T-cell (primary cell): ENCODE results near the gene ACACA. TPM values are rescaled to one million over a fixed set of nuclear protein-coding genes. Genes with fewer than 3 reads are reported as not detected.

Experiments used
- ATAC-seq, 4 experiments: fragments of 200-7000 bp in 3 of 4; fragments of 150-1000 bp in 1 of 4; cut with Tn5 transposase; replicated peaks in 1 of 4; 1 replicate in 3 of 4; 2 replicates in 1 of 4; pipeline ENCODE4 v1.10.0; 2021; ENCODE audit warnings: moderate library complexity in 3 of 4, mild to moderate bottlenecking in 2 of 4, moderate number of reproducible peaks in 1 of 4
- CTCF ChIA-PET, 2 donors: fragments of 300-600 bp; sonication (Branson Sonifier 250); formaldehyde crosslinking; loops; one replicate each; lab custom pipeline; 2022; ENCODE audit warnings: antibody characterized with exemption in 2 of 2; lab: Charles Lee
- POLR2A ChIA-PET, 2 donors: fragments of 300-600 bp; sonication (Branson Sonifier 250); formaldehyde crosslinking; loops; one replicate each; lab custom pipeline; 2022; ENCODE audit warnings: antibody characterized with exemption in 2 of 2; lab: Charles Lee
- DNase-seq, 35 experiments: peaks; one replicate each; pipeline versions ENCODE4 v3.0.0 to v3.0.0-alpha.2; 2013 to 2023
- H3K27ac ChIP-seq: one replicate; pipeline ENCODE4 v1.5.1; 2013; ENCODE audit warnings: low read length
- H3K27me3 ChIP-seq, 2 experiments: replicated peaks in 1 of 2; 1 replicate in 1 of 2; 2 replicates in 1 of 2; pipeline versions ENCODE4 v1.6.1 to v1.7.0; 2013; ENCODE audit warnings: low read length in 1 of 2, mixed read lengths in 1 of 2; ENCODE audit not compliant: control insufficient read depth in 2 of 2, insufficient read depth in 2 of 2; ENCODE audit errors: extremely low read depth in 1 of 2
- H3K36me3 ChIP-seq, 2 donors: 1 replicate in 1 of 2; 2 replicates in 1 of 2; pipeline versions ENCODE4 v1.6.1 to v1.7.0; 2013; ENCODE audit warnings: low read length in 1 of 2; ENCODE audit not compliant: control insufficient read depth in 2 of 2, insufficient read depth in 1 of 2; ENCODE audit errors: extremely low read depth in 1 of 2
- H3K4me1 ChIP-seq, 2 experiments: 1 replicate in 1 of 2; 2 replicates in 1 of 2; pipeline versions ENCODE4 v1.6.1 to v1.7.0; 2013; ENCODE audit warnings: low read length in 2 of 2, mixed read lengths in 1 of 2; ENCODE audit not compliant: insufficient read depth in 2 of 2, control insufficient read depth in 1 of 2; ENCODE audit errors: extremely low read depth in 1 of 2
- H3K4me3 ChIP-seq, 2 donors: 1 replicate in 1 of 2; 2 replicates in 1 of 2; pipeline versions ENCODE4 v1.5.1 to v1.7.0; 2013; ENCODE audit warnings: mild to moderate bottlenecking in 2 of 2, low read length in 1 of 2, moderate library complexity in 1 of 2; ENCODE audit not compliant: control insufficient read depth in 1 of 2; ENCODE audit errors: extremely low read depth in 1 of 2
- H3K9me3 ChIP-seq: 2 replicates; pipeline ENCODE4 v1.7.0; 2013
- H3K27ac Mint-ChIP-seq, 2 donors: one replicate each; pipeline ENCODE4 v1.8.0; 2020 to 2021; ENCODE audit warnings: mild to moderate bottlenecking in 2 of 2, mixed read lengths in 2 of 2
- H3K27me3 Mint-ChIP-seq, 2 donors: one replicate each; pipeline ENCODE4 v1.8.0; 2021 to 2022; ENCODE audit warnings: mixed read lengths in 2 of 2
- H3K36me3 Mint-ChIP-seq: one replicate; pipeline ENCODE4 v1.8.0; 2021; ENCODE audit warnings: mixed read lengths
- H3K4me1 Mint-ChIP-seq, 3 donors: one replicate each; pipeline ENCODE4 v1.8.0; 2020 to 2022; ENCODE audit warnings: mixed read lengths in 3 of 3, mild to moderate bottlenecking in 1 of 3
- H3K4me3 Mint-ChIP-seq, 3 donors: one replicate each; pipeline ENCODE4 v1.8.0; 2020 to 2022; ENCODE audit warnings: mild to moderate bottlenecking in 3 of 3, mixed read lengths in 3 of 3, moderate library complexity in 3 of 3
- H3K9me3 Mint-ChIP-seq, 3 donors: one replicate each; pipeline ENCODE4 v1.8.0; 2020 to 2022; ENCODE audit warnings: mixed read lengths in 3 of 3
- WGBS: methylation state at CpG from one replicate; pipeline ENCODE4 v1.1.5; 2013; ENCODE audit warnings: missing lambda C conversion rate; ENCODE audit not compliant: insufficient coverage; 5-methylcytosine and 5-hydroxymethylcytosine counted together
- total RNA-seq, 35 experiments: library from RNA in 6 of 35; stranded (reverse) in 6 of 35; fragments of 120-200 nt in 1 of 35; gene quantifications; one replicate each; pipeline versions ENCODE4 v1.2.1 to v1.2.4 and lab custom pipeline; 2013 to 2026

ACACA gene
- total RNA-seq, 5 donors from 2014 or later (not counting 1 experiment from before 2014, with no cell fraction given) = 15.9 to 30.2 (median 18.0) TPM

DNA sequence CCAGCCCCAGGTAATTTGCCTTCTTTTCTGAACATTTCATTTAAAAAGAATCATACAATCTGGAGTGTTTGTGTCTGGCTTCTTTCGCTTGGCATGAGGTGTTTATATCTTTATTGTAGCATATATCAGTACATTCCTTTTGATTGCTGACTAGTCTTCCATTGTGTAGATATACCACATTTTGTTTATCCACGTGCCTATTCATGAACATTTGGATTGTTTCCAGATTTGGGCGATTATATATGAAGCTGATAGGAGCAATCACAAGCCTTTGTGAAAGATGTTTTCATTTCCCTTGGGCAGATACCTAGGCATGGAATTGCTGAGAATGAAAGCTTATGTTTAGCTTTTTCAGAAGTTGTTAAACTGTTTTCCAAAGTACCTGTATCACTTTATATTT is 337.5 kb downstream of the ACACA start:
- CTCF ChIA-PET = no interaction called here

DNA sequence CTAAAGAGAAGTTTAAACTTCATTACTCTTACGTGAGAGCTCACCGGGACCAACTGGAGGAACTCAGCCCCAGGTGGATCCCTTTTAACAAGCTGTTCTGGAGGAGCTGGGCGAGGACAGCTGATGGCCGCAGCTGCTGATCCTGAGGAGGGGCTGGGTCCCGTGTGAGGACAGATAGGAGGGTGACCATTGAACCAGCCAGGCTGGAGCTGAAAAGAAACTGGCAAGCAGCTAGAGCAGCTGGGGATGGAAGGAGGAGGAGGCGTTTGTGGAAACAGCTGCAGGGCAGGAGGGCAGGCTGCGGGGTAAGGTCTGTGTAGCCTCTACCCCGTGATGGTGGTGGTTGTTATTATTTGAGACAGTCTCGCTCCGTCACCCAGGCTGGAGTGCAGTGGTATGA is 338.4 kb downstream of the ACACA start:
- no peak overlapping the region for H3K4me3 ChIP-seq
- Mint-ChIP-seq H3K27me3 (no peaks in the 10 kb centered on the region), H3K27ac (no peak overlapping the region), H3K4me1 (no peaks in the 10 kb centered on the region), H3K36me3 (no peaks in the 10 kb centered on the region), H3K4me3 (no peak overlapping the region), H3K9me3 (no peaks in the 10 kb centered on the region)
- peaks cover 2 to 8% of the 10 kb centered on the region in 2 experiments for H3K27me3 ChIP-seq
- CTCF ChIA-PET = interaction anchor here in 1 of 2 donors (0.6 kb wide), 1 partner anchor 22 kb away, joined by 4 read pairs; no protein-coding TSS in a partner anchor
- no peak overlapping the region for H3K27ac ChIP-seq
- WGBS = 86% methylated on average over 5 of the region's 10 CpGs
- no peaks in the 10 kb centered on the region for H3K4me1 ChIP-seq
- POLR2A ChIA-PET = interaction anchor here in 1 of 2 donors (0.5 kb wide), 1 partner anchor 117 kb away, joined by 13 read pairs; no protein-coding TSS in a partner anchor
- ATAC-seq (no peak), DNase-seq (no peak)
- no peaks in the 10 kb centered on the region for H3K9me3 ChIP-seq
- no peaks in the 10 kb centered on the region for H3K36me3 ChIP-seq

More for the DNA sequence above, 337.5 kb downstream of the ACACA start:
- no peaks in the 10 kb centered on the region for H3K36me3 Mint-ChIP-seq
- no peak overlapping the region for H3K27ac ChIP-seq
- peaks cover 2 to 8% of the 10 kb centered on the region in 2 experiments for H3K27me3 ChIP-seq
- no peaks in the 10 kb centered on the region for H3K4me1 ChIP-seq
- no peaks in the 10 kb centered on the region for H3K27me3 Mint-ChIP-seq
- POLR2A ChIA-PET = no interaction called here
- H3K4me1 Mint-ChIP-seq = no peaks in the 10 kb centered on the region
- no peak overlapping the region for H3K4me3 Mint-ChIP-seq
- H3K27ac Mint-ChIP-seq = no peak overlapping the region
- no peaks in the 10 kb centered on the region for H3K9me3 Mint-ChIP-seq
- no peak overlapping the region for H3K4me3 ChIP-seq
- H3K9me3 ChIP-seq = no peaks in the 10 kb centered on the region
- no peak for DNase-seq
- no peaks in the 10 kb centered on the region for H3K36me3 ChIP-seq
- 70% methylated on average over 2 of the region's 3 CpGs for WGBS
- no peak for ATAC-seq

DNA sequence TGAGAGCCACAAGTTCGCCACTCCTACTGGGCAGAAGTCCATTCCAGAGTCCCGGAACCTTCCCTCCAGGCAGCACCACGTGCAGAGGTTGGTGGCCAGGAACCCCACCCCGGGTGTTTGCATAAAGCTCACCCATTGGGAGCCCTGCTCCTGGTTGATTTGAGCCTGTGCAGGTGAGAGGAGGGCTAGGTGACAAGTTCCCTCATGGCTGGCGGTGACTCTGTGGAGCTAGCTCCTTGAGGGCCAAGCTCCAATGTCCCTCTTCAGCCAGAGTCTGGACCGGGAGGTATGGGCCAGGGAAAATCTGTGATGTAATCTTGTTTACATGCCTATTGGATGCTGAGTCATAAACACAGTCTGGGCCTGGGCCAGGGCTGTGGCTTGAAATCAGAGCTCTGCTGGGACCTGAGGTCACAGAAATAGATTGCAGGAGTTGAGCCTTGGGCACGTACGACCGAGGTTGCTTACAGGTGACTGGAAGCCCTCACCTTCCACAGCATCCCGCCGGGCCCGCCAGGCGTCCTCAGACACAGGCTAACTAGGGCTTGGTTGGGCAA is 339.0 kb downstream of the ACACA start:
- H3K27me3 ChIP-seq = peaks cover 2 to 8% of the 10 kb centered on the region in 2 experiments
- H3K9me3 Mint-ChIP-seq = no peaks in the 10 kb centered on the region
- no peaks in the 10 kb centered on the region for H3K27me3 Mint-ChIP-seq
- H3K27ac ChIP-seq = no peak overlapping the region
- H3K36me3 ChIP-seq = no peaks in the 10 kb centered on the region
- H3K4me3 ChIP-seq = no peak overlapping the region
- H3K4me3 Mint-ChIP-seq = no peak overlapping the region
- no peak overlapping the region for H3K27ac Mint-ChIP-seq
- no peaks in the 10 kb centered on the region for H3K4me1 Mint-ChIP-seq
- no peaks in the 10 kb centered on the region for H3K4me1 ChIP-seq
- no peak for DNase-seq
- ChIA-PET CTCF (interaction anchor here in 1 of 2 donors (0.6 kb wide), 1 partner anchor 21 kb away, joined by 4 read pairs; no protein-coding TSS in a partner anchor), POLR2A (interaction anchor here in 1 of 2 donors (0.5 kb wide), 1 partner anchor 117 kb away, joined by 13 read pairs; no protein-coding TSS in a partner anchor)
- 91% methylated on average over 5 of the region's 13 CpGs for WGBS
- ATAC-seq = no peak
- H3K36me3 Mint-ChIP-seq = no peaks in the 10 kb centered on the region
- no peaks in the 10 kb centered on the region for H3K9me3 ChIP-seq

DNA sequence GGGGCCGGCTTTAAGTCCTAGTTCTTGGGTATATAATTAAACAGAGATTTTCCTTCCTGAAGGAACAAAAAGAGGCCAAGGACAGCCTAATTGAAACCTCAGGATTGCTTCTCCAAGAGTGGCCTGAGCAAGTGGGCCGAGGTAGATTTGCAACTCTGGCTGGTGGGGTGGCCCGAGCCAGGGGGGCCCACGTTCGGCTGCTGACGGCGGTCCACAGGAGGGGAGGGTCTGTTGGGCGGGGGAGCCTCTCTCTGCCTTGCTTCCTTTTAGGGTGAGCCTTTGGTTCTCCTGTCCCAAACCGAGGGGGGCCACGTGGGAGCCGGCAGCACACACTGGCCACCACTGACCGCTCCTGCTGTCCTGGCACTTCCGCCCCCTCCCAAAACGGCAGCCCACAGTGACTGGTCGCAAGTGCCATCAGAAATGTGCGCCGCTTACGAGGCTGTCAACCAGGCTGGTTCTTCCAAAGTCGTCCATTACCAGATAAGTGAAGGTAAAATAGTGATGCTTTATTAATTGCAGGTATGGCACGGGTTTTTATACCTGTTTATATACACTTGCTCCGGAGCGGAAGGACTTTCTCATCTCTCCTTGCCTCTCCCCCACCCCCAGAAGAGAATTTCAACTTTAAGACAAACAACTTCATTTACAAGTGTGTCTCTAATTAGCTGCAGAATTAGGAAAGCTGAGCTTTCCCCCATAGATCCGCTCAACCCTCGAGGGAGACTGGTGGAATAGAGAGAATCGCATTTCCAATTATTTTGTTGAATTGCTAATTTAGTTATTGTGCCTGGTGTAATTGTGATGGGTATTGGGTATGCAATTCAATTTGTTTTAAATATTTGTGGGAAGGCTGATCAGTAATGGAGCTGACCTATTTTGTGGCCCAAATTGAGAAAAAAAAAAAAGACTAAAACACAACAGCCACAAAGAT is 340.0 kb downstream of the ACACA start:
- no peak for ATAC-seq
- ChIA-PET POLR2A (interaction anchor here in 1 of 2 donors (0.7 kb wide), 1 partner anchor 106 kb away, joined by 5 read pairs; no protein-coding TSS in a partner anchor), CTCF (no interaction called here)
- Mint-ChIP-seq H3K36me3 (no peaks in the 10 kb centered on the region), H3K4me1 (no peaks in the 10 kb centered on the region), H3K27ac (no peak overlapping the region), H3K9me3 (no peaks in the 10 kb centered on the region), H3K27me3 (no peaks in the 10 kb centered on the region), H3K4me3 (no peak overlapping the region)
- 75% methylated on average over 17 of the region's 25 CpGs for WGBS
- no peaks in the 10 kb centered on the region for H3K9me3 ChIP-seq
- no peaks in the 10 kb centered on the region for H3K4me1 ChIP-seq
- no peak overlapping the region for H3K27ac ChIP-seq
- H3K4me3 ChIP-seq = no peak overlapping the region
- no peak for DNase-seq
- no peaks in the 10 kb centered on the region for H3K36me3 ChIP-seq
- peaks cover 2 to 8% of the 10 kb centered on the region in 2 experiments for H3K27me3 ChIP-seq

DNA sequence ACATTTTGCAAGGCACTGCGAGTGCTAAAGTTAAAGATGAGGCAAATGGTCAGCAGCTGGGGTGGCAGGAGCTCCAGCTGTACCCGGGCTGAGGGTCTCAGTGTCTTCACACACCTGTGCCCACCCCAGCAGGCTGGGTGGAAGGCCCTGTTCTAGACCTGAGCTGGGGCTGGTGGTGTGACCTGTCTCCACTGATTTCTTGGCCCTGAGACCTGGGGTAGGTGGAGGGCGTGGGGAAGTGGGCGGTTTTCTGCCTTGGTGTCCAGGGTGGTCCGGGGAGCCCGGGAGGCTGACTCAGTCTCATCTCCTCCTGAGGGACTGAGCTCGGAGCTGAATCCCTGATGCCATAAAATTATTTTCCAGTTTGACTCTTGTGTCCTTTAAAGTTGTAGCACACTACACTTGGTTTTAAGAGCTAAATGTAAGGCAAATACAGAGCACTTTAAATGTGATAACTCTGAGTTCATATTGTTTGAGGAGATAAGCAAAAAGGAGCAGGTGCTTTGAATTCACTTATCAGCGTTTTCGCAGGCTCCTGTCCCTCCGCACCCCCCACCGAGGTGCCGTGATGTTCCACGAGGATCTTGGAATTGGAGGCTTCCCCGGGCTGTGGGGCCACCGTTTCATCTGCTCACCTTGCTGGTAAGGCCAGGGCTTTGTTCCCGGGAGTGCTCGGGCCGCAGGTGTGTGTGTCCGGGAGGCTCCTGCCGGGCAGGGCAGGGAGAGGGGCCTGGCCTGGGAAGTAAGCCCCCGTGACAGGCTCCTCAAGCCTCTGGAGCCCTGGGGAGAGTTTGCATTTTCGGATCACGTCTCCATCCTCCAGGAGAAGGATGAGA is 340.9 kb downstream of the ACACA start:
- no peaks in the 10 kb centered on the region for H3K27me3 Mint-ChIP-seq
- CTCF ChIA-PET = no interaction called here
- DNase-seq (no peak), ATAC-seq (no peak)
- H3K4me3 ChIP-seq = no peak overlapping the region
- no peaks in the 10 kb centered on the region for H3K9me3 ChIP-seq
- H3K4me3 Mint-ChIP-seq = no peak overlapping the region
- no peaks in the 10 kb centered on the region for H3K9me3 Mint-ChIP-seq
- no peak overlapping the region for H3K27ac Mint-ChIP-seq
- 68% methylated on average over 13 of the region's 23 CpGs for WGBS
- no peaks in the 10 kb centered on the region for H3K36me3 ChIP-seq
- peaks cover 2 to 8% of the 10 kb centered on the region in 2 experiments for H3K27me3 ChIP-seq
- H3K27ac ChIP-seq = no peak overlapping the region
- H3K4me1 ChIP-seq = no peaks in the 10 kb centered on the region
- POLR2A ChIA-PET = no interaction called here
- no peaks in the 10 kb centered on the region for H3K4me1 Mint-ChIP-seq
- H3K36me3 Mint-ChIP-seq = no peaks in the 10 kb centered on the region

DNA sequence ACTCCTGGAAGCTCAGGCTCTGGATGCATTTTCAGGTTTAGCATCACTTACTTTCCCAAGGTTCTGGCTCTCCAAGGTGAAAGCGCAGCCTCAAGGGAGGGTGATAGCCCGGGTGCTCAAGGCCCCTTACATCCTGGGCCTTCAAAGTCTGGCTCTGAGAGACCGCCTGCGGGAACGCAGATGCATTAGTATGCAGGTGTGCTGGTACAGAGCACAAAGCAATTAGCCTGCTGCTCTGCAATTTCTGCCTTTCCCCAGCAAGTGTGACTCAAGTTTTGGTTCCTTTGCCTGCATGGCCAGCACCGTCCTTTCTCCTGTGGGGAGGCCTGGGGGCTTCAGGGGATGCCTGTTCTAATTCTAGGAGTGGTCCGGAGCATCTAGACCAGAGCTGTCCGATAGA is 341.7 kb downstream of the ACACA start:
- no peak overlapping the region for H3K27ac Mint-ChIP-seq
- WGBS = 90% methylated on average over 8 of the region's 8 CpGs

More for the DNA sequence above, 341.7 kb downstream of the ACACA start:
- DNase-seq = no peak
- Mint-ChIP-seq H3K27me3 (no peaks in the 10 kb centered on the region), H3K9me3 (no peaks in the 10 kb centered on the region), H3K4me1 (no peaks in the 10 kb centered on the region), H3K36me3 (no peaks in the 10 kb centered on the region), H3K4me3 (no peak overlapping the region)
- ChIA-PET CTCF (no interaction called here), POLR2A (no interaction called here)
- H3K27ac ChIP-seq = no peak overlapping the region
- no peaks in the 10 kb centered on the region for H3K36me3 ChIP-seq
- ATAC-seq = no peak
- H3K4me1 ChIP-seq = no peaks in the 10 kb centered on the region
- H3K9me3 ChIP-seq = no peaks in the 10 kb centered on the region
- H3K4me3 ChIP-seq = no peak overlapping the region
- H3K27me3 ChIP-seq = peaks cover 2 to 8% of the 10 kb centered on the region in 2 experiments
